COLO668 (cell line): ENCODE data around the gene TNFAIP8.

Experiments used
- DNase-seq: peaks from one replicate; lab custom pipeline; 2025; ENCODE audit not compliant: unreplicated experiment; lab: John Stamatoyannopoulos, UW

Gene TNFAIP8

DNA sequence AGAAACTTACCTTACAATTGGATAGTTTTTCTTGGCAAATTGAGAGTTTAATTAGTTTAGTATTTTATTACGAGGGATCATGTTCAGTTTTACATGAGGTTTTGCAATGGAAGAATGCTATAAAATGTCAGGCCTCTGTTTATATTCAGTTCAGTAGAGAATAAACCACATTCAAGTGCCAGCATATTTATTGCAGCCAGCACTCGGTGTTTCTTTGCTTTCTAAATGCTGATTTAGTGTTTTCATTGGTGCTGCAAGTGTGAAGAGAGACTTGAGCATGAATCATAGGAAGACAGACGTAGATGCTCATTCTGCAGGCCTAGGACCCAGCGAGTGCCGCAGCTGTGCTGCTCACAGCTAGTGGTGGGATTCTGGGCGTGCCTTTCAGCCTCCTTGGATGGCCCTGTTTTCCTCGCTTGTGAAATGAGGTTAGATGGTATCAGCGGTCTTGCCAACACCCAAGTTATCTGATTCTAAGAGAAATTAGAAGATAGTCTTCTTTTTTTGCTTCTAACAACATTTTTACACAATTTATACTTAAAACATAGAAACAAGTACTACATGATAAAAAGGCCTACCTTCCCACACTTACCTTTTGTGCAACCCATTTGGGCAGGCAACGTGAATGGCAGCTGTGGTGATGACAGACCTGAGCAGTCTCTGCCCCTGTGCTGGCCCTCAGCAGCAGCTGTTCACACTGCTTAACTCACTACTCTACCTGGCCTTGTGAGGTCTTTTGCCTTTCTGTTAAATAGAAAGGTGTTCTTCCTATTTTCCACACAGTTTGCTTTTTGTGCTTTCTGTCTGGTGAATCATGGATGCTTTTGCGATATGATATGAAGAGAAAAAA is 26.8 kb upstream of the TNFAIP8 start:
- no peak for DNase-seq

DNA sequence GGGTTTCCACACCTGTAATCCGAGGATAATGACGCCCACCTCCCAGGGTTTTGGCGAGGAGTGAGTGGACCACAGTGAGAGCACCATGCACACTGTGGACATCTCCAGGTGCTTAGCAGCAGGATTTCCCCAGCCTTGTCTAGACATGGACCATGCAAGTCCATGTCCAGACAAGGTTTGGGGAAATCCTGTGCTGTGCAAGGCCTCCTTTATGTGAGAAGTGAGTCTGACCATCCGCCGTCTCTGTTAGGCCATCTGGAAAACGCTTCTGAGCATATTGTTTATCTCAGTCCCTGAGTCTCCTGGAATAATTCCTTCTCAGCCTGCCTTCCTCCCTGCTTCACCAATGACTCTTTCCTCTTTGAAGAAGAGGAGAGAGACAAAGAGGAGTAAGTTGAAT is 26.2 kb upstream of the TNFAIP8 start:
- no peak for DNase-seq

DNA sequence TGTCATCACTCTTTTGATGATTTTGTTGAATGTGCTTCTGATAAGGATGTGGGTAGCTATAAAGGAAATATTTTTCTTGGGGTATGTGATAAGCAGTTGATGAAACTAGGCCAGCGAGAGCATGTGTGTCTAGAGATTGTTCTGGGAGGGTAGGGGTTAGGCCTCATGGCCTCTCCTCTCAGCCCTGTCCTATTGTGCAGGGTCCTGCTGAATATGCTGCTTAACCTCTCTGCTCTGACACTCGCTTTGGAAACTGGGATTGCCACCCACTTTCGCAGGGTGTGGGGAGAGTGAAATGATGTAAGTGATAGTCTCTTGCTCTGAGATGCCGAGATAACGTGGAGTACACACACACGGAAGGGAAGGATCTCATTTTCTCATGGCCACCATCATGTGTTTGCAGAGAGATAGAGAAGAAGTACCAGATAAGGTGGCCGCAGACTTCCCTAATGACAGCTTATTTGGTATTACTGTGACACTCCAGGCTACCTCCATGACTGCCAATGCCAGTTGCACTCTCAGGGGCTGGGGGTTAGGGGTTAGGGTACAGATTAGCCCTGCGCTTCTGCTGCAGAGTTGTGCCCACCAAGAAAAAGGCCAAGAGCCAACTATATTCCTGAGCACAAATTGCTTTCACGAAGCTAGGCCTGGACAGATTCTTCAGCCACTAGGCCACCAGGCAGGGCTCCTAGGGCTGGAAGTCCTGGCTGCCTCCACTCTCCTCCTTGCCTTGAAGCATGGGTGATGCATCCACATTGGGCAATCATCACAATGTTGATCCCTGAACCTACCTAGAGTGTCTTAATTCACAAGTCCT is 25.2 kb upstream of the TNFAIP8 start:
- no peak for DNase-seq

DNA sequence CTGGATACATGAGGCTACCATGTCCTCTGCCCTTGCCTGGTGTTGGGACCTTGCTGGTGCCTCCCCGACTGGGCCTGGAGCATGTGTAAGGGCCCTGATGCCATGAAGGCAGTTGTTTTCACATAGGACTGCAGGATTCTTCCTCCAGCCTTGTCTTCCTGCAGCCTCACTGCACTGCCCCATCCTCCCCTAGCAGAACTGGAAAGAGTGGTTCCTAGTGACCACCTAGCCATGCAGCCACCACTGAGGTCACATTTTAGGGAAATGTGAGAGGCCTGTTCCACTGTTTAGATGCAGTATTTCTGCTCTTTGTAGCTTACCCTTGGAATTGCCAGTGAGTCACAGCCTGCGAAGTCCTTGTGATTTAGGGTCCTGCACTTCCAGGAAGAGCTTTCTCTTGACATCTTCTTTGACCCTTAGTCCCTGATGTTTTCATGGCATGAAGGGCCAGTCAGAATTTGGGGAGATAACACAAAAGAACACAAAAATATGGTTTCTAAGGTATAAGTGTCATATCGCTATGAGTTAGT is 24.2 kb upstream of the TNFAIP8 start:
- DNase-seq, result no peak

DNA sequence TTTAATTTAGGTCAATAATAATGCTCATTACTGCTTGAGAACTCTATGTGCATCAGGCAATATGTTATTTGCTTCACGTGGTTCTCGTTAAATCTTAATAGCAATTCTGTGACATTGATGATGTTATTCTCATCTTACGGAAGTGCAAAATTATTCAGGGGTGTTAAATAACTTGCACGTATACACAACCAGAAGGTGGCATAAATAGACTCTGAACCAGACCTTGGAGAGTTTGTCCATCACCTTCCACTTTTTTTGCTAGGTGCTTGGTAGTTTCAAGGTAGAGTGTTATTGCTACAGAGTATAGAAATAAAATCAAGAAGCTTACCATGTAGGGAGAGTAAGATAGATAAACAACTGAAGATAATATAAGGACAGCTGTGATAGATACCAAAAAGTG is 23.6 kb upstream of the TNFAIP8 start:
- DNase-seq, result no peak

DNA sequence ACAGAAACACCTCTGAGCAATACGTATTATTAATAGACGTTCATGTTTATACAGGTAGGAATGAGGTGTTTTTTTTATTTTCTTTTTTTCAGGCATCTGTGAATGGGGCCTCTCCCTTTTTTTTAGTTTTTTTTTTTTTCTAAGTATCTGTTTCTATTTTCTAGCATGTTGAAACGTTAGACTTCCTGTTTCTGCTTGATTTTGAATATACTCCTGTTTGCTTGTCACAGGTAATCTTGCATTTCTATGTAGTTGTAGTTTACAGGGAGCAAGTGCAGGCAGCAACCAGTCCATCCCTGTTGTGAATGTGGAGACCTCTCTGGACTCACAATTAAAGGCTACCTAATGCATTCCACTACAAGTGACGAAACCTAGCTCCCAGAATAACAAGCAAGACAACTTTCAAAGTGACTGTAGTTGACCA is 22.8 kb upstream of the TNFAIP8 start:
- DNase-seq, result no peak

DNA sequence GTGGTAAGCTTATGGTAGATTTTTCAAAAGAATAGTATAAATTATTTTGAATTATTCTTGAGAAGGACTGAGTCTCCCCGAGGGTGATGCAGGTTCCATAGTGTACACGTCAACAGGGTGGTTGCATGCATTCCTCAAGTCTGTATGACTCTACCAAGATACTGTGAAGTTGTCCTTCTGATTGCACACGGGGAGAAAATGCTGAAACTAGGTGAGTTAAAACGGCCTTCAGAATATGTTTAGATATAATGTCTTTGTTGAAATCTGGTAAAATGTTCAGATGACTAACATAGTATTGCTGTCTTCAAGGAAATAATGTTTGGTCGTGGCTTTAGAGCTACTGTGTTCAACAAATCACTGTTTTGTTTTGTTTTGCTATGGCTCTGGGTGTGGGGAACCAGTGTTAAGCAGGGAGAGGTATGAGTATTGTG is 22.4 kb upstream of the TNFAIP8 start:
- no peak for DNase-seq

DNA sequence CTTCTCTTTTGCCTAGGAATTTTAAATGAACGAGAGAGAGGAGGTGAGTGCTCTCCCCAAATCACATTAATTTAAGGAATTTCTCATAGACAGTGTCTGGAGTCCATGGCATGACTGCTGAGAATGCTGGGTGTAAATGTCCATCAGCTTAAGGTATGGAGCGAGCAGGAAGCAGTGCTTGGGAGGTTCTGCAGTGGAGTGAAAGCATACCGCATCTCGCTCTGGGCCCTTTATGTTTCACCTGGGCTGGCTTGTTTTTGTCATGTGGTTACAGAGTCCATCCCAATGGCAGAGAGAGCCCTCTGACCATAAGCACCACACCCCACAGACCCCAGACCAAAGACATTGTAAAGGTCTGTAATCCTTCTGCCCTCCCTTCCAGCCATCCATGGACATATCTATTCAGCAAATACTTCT is 20.6 kb upstream of the TNFAIP8 start:
- DNase-seq, result no peak

DNA sequence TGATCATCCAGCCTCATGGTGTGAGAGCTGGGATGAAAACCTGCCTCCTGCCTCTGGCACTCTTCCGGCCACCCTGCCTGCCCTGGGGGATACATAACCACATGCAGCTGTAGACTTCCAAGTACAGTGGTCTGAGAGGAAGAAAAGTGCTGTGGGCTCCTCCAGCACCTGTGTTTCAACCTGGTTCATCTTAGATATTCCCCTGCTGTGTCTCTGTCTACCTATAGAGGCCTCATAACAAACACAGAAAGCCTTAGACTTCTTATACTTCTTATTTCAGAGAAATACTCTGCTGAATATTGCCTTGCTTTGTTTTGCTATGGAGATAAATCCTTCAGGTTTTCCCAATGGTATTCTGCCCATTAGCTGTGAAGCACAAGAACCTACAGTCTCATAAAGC is 19.6 kb upstream of the TNFAIP8 start:
- DNase-seq, result no peak

DNA sequence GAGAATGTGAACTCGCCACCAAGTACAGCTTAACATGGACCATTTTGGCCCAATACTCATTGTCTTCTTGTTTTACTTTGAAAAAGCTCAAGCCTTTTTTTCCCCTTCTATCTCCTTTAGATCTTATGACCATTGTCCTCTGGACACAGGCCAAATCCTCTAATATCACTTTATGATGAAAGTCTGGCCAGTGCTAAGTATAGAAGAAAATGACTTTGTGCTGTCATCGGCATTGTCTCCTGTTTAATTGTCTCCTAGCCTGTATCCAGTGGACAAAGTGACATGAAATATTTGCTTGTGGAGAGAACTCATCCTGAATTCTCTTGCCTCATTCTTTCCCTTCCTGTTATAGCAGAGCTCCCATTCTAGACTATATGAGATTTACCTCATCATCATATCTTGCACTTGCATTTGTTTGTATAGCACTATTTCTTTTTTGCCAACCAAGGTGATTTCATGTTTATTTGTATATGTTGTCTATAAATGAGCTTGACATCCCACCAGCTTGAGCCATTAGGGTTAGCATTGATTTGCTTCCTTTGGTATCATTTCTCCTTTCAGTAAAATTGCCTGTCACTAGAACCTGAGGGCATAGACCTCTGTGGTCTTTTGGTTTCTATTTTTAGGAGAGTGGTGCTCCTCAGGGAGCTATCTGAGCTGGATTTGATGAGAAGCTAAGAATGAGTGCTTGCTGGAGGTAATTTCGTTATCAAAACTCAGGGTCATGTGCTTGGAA is 18.8 kb upstream of the TNFAIP8 start:
- no peak for DNase-seq

DNA sequence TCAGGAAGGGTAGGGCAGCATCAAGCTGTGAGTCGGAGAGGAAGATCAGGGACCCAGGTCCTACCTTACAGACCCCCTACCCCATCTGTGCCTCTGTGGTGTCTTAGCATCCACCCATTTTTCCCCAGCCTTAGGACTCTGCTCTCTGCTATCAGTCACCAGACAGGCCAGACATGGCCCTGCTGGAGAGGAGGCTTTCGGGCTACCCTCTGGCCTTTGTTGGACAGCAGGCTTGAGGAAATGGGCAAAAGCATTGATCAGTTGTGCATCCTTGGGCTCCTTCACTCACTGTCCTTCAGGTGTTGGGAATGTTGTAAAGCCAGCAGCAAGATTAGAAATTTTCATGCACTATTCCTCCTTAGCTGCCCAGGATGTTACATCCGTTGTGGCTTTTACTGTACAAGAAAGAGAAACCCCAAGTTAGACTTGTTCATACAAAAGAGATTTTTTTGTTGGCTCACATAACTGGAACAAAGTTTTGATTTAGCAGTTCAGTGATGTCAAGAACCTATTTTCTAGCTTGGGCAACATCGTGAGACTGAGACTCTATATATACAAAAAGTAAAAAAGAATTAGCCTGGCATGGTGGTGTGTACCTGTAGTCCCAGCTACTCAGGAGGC is 17.4 kb upstream of the TNFAIP8 start:
- DNase-seq, result no peak

DNA sequence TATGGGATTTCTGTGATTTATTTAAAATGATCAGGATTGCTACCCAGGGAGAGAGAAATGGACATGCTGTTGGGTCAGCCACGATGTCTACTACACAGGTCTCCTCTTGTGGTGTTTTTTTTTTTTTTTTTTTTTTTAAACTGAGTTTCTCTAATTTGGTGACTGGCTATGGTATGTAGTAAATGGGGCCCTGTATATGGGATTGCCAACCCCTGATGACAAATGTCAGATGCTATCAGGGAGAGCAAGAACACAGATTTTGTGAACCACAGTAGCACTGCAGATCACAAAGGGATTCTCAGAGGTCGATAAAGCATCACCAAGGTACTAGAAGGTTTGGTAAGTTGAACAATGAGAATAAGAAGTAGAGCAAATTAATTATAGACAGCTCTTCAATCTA is 16.5 kb upstream of the TNFAIP8 start:
- no peak for DNase-seq

DNA sequence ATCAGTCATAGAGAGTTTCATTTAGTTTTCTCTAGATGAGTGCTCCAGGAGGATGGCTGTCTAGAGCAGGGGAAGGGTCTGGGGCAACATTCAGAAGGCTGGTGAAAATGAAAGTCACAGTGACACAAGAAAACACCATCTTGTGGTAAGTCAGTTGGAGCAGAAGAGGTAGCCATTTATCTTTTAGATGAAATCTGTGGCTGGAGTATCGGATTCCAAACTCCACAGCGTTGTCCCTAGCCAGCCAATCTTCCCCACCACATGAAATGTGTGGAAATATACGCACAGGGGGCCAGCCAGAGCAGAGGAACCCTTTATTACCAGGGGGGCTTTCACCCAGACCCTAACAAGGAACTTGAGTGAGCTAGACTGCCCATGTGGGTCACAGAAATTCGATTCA is 15.9 kb upstream of the TNFAIP8 start:
- DNase-seq, result no peak

DNA sequence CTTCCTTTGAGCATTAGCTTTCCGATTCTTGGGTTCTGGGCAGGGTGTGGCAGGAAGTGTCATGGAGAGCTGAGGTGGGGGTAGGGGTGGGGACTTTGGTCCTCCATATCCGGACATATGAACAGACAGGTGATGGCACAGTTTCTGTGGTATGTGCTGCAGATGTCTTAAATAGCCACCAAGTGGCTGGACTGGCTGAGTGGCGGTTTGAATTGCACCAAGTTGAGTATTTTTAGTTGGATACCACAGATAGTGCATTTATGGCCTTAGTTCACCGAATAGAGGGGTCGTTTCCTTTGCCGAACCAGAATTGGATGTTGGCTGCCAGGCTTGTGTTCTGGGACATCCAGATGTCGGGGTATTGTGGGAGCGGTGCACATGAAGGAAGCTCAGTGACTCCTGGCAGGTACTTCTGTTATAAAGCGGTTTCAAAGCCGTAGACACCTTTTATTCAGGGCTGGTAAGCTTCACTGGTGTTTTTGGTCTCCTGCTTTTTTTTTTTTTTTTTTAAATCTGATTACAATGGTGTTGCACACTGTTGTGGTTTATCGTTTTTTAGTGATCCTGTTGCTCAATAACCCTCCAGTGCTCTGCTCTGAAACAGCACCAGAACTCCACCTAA is 15.1 kb upstream of the TNFAIP8 start:
- DNase-seq, result no peak

DNA sequence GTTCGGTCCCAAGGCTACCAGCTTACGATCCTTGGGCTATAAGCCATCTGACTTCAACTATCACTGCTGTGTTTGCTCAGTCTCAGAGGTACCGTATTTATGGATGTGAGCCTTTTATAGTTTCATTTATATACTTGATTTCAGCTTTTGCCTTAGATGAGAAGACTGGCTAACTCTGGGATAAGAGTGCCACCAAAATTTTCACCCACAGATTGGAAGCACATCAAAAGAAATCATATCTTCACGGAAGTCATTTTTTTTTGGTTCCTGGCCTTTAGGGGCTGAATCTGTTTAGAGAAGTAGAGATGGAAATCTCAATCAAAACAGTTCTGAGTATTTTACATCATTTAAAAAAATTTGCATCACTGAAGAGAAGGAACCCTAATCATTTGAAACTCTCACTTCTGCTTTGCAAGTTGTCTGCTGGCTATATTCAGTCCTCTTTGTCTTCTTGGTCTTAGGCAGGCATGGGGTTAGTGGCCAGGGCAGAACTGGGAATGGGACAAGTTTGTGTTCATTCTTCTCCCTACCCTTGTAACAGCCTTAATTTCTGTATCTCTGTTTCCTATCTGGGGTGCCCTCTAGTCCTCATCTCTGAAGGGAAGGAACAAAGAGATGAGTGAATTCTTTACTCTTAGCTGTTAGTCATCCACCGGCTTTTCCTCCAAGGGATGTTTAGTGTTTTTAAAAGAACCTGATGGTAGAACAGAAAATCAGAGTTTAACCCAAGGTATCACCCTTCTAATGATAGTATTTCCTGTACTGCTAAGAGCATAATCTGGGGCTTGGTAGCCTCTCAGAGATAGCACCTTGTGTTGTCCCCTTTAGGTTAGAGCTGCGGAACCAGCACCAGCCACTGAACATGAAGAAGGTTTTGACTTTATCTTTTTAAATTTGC is 14.1 kb upstream of the TNFAIP8 start:
- no peak for DNase-seq

DNA sequence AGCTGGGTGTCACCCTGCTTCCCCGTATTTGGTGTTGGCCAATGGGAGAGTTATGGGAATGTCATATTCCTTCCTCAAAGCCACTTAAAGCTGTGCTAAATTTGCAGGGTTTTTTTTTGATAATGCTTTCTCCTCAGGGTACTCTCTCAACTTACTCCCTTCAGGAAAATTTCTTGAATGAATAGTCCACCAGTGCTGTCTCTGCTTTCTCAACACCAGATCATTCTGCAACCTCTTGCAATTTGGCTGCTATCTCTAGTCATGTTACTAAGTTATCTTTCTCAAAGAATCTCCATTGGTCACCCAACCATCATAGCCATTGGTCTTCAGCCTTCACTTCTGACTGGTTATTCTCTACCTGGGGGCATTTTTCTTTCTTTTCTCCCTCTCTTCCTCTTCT is 13.4 kb upstream of the TNFAIP8 start:
- no peak for DNase-seq

DNA sequence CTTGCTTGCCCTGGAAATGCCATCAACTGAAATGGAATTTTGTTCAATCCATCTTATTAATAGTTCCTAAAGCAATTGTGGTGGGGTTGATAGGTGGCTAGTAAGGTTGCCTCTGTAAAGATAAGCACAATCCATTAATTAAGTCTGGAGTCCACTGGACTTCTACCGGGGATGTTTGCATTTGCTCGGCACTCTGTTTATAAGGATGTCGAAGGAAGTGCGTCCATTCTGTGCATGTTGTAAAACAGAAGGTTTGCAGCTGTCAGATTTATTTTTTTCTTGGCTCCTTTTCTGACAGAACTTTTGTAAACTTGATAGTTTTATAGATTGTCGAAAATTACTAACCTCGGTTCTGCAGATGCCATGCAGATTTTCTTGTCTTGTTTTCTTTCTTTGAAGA is 12.8 kb upstream of the TNFAIP8 start:
- no peak for DNase-seq

DNA sequence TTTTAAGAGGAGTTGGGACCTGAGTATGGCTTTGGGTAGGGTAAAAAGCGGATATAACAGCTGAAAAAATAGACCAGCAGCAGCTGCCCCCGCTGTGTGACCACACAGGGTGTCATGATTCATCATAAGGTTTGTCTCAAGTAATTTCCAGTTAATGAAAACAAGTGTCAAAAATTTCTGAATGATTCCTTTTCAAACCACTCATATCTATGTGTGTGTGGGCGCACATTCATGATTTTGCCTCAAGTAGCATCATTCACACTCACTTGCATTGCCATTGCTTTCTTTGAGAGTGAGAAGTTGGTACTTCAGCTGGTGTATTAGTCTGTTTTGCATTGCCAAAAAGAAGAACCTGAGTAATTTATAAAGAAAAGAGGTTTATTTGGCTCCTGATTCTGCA is 12.1 kb upstream of the TNFAIP8 start:
- no peak for DNase-seq

DNA sequence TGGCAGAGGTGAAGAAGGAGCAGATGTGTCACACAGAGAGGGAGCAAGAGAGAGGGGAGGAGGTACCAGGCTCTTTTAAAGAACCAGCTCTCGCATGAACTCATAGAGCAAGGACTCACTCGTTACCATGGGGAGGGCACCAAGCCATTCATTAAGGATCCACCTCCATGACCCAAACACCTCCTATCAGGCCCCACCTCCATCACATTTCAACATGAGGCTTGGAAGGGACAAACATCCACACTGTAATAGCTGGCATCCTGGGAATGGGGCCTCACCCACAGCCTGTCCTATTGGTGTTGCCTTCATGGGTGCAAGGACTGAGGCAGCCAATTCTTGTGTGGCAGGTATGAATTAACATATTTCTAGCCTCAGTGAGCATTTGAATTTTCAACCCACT is 11.6 kb upstream of the TNFAIP8 start:
- no peak for DNase-seq
